IPS-18a (cell line): ENCODE measurements around the gene CAMK2B.

Experiments used
- H3K27ac ChIP-seq: one replicate; pipeline ENCODE4 v1.5.1; 2013; ENCODE audit warnings: low read length
- H3K27me3 ChIP-seq: one replicate; pipeline ENCODE4 v1.6.1; 2013; ENCODE audit warnings: mild to moderate bottlenecking, low read length; ENCODE audit not compliant: control insufficient read depth, insufficient read depth
- H3K36me3 ChIP-seq: one replicate; pipeline ENCODE4 v1.6.1; 2013; ENCODE audit warnings: low read depth, low read length; ENCODE audit not compliant: control insufficient read depth
- H3K4me1 ChIP-seq: one replicate; pipeline ENCODE4 v1.6.1; 2013; ENCODE audit warnings: low read depth, low read length; ENCODE audit not compliant: control insufficient read depth
- H3K4me3 ChIP-seq: one replicate; pipeline ENCODE4 v1.5.1; 2013; ENCODE audit warnings: low read length
- H3K9ac ChIP-seq: one replicate; pipeline ENCODE4 v1.6.1; 2013; ENCODE audit warnings: mild to moderate bottlenecking, low read length, moderate library complexity
- H3K9me3 ChIP-seq: one replicate; pipeline ENCODE4 v1.6.1; 2013; ENCODE audit warnings: low read depth, low read length; ENCODE audit not compliant: control insufficient read depth

Gene CAMK2B

GRCh38 chr7:44195889-44196288 is 129.5 kb downstream of the CAMK2B start:
- H3K27me3 ChIP-seq = peaks cover 13% of the 10 kb centered on the region
- H3K9me3 ChIP-seq = no peaks in the 10 kb centered on the region
- H3K27ac ChIP-seq = no peak overlapping the region
- H3K9ac ChIP-seq = no peak overlapping the region
- no peaks in the 10 kb centered on the region for H3K36me3 ChIP-seq
- no peak overlapping the region for H3K4me3 ChIP-seq
- no peaks in the 10 kb centered on the region for H3K4me1 ChIP-seq

- H3K27ac ChIP-seq = no peak overlapping the region
- no peaks in the 10 kb centered on the region for H3K4me1 ChIP-seq
- no peak overlapping the region for H3K9ac ChIP-seq
- H3K27me3 ChIP-seq = peaks cover 13% of the 10 kb centered on the region
- H3K36me3 ChIP-seq = no peaks in the 10 kb centered on the region
- no peak overlapping the region for H3K4me3 ChIP-seq
- H3K9me3 ChIP-seq = no peaks in the 10 kb centered on the region
These were observed 130.7 kb downstream of the CAMK2B start for GRCh38 chr7:44194562-44195145.

GRCh38 chr7:44194069-44194468 is 131.3 kb downstream of the CAMK2B start:
- Histone ChIP-seq H3K36me3 (no peaks in the 10 kb centered on the region), H3K4me3 (no peak overlapping the region), H3K27ac (no peak overlapping the region), H3K27me3 (peaks cover 13% of the 10 kb centered on the region), H3K9me3 (no peaks in the 10 kb centered on the region), H3K4me1 (no peaks in the 10 kb centered on the region), H3K9ac (no peak overlapping the region)

- Histone ChIP-seq H3K4me1 (no peaks in the 10 kb centered on the region), H3K27ac (no peak overlapping the region), H3K9ac (no peak overlapping the region), H3K36me3 (no peaks in the 10 kb centered on the region), H3K27me3 (peaks cover 13% of the 10 kb centered on the region), H3K9me3 (no peaks in the 10 kb centered on the region), H3K4me3 (no peak overlapping the region)
These were observed 132.2 kb downstream of the CAMK2B start for GRCh38 chr7:44193011-44193802.

- H3K4me3 ChIP-seq = no peak overlapping the region
- H3K9me3 ChIP-seq = no peaks in the 10 kb centered on the region
- H3K9ac ChIP-seq = no peak overlapping the region
- H3K27me3 ChIP-seq = no peaks in the 10 kb centered on the region
- no peaks in the 10 kb centered on the region for H3K36me3 ChIP-seq
- H3K27ac ChIP-seq = no peak overlapping the region
- no peaks in the 10 kb centered on the region for H3K4me1 ChIP-seq
These were observed 134.2 kb downstream of the CAMK2B start for GRCh38 chr7:44191171-44191570.

- no peak overlapping the region for H3K9ac ChIP-seq
- H3K36me3 ChIP-seq = no peaks in the 10 kb centered on the region
- no peaks in the 10 kb centered on the region for H3K27me3 ChIP-seq
- H3K27ac ChIP-seq = no peak overlapping the region
- H3K4me1 ChIP-seq = no peaks in the 10 kb centered on the region
- no peaks in the 10 kb centered on the region for H3K9me3 ChIP-seq
- no peak overlapping the region for H3K4me3 ChIP-seq
These were observed 135.2 kb downstream of the CAMK2B start for GRCh38 chr7:44189993-44190872.

GRCh38 chr7:44189286-44189992 is 136.0 kb downstream of the CAMK2B start, which contains the start of gene GCK:
Gene GCK (minus strand): TSS chr7:44189439. CDS start chr7:44188953, 486 bp downstream.
- H3K4me3 ChIP-seq = no peak within 1 kb of the TSS
- no peak within 1 kb of the TSS for H3K9ac ChIP-seq
- H3K9me3 ChIP-seq = no peaks in the 10 kb centered on the region
- no peaks in the 10 kb centered on the region for H3K36me3 ChIP-seq
- no peak within 1 kb of the TSS for H3K27ac ChIP-seq
- no peaks in the 10 kb centered on the region for H3K4me1 ChIP-seq
- no peaks in the 10 kb centered on the region for H3K27me3 ChIP-seq

GRCh38 chr7:44188480-44189225 is 136.7 kb downstream of the CAMK2B start:
- Histone ChIP-seq H3K4me1 (no peaks in the 10 kb centered on the region), H3K27me3 (no peaks in the 10 kb centered on the region), H3K9ac (no peak overlapping the region), H3K27ac (no peak overlapping the region), H3K9me3 (no peaks in the 10 kb centered on the region), H3K4me3 (no peak overlapping the region), H3K36me3 (no peaks in the 10 kb centered on the region)

GRCh38 chr7:44187636-44188416 is 137.6 kb downstream of the CAMK2B start:
- Histone ChIP-seq H3K4me3 (no peak overlapping the region), H3K27ac (no peak overlapping the region)

GRCh38 chr7:44186736-44187135 is 138.7 kb downstream of the CAMK2B start:
- no peaks in the 10 kb centered on the region for H3K9me3 ChIP-seq

More at GRCh38 chr7:44187636-44188416, 137.6 kb downstream of the CAMK2B start:
- Histone ChIP-seq H3K9ac (no peak overlapping the region), H3K27me3 (no peaks in the 10 kb centered on the region), H3K9me3 (no peaks in the 10 kb centered on the region), H3K4me1 (no peaks in the 10 kb centered on the region), H3K36me3 (no peaks in the 10 kb centered on the region)

More at GRCh38 chr7:44186736-44187135, 138.7 kb downstream of the CAMK2B start:
- Histone ChIP-seq H3K36me3 (no peaks in the 10 kb centered on the region), H3K4me3 (no peak overlapping the region), H3K27ac (no peak overlapping the region), H3K27me3 (no peaks in the 10 kb centered on the region), H3K4me1 (no peaks in the 10 kb centered on the region), H3K9ac (no peak overlapping the region)
